Measurements from ENCODE around the gene ANKMY1.

The ANKMY1 gene

DNA sequence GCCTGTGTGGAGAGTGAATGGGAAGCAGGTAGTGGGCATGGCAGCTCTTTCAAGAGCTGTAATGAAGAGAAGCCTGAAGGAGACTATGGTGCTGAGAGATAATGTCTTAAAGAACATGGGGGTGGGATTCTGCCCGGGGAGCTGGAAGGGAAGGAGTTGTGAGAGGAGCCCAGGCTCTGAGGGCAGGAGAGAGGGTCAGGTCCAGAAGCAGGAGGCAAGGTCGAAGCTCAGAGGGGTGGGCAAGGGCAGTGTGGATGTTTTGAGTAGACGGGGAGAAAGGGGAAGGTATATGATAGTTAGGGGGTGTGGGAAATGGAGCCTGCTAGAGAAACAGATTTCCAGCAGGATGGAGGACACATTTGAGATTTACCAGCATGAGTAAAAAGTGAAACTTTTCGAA, 30.9 kb upstream of the ANKMY1 start:
- Histone ChIP-seq H3K4me1 (ENCODE audit: insufficient read depth, insufficient read length) (peaks cover 18% of the 10 kb centered on the region), H3K9ac (ENCODE audit: insufficient read length, low read depth) (peak overlapping the region; percentile 58), H3K27me3 (ENCODE audit: insufficient read depth, insufficient read length) (peaks cover 3% of the 10 kb centered on the region), H3K4me3 (ENCODE audit: insufficient read length, low read depth) (no peak overlapping the region), H3K36me3 (ENCODE audit: insufficient read depth, insufficient read length, low read length) (peaks cover 57% of the 10 kb centered on the region), H3K9me3 (ENCODE audit: insufficient read depth, low read length) (no peaks in the 10 kb centered on the region)
- DNase-seq (ENCODE audit: low read depth, low spot score): no peak
- TF ChIP-seq ZNF274 (IDR thresholded peaks at IDR 0.05; ENCODE audit: low read depth, low read length): no peak
- no peak for TF ChIP-seq YY1 (IDR thresholded peaks at IDR 0.05; ENCODE audit: insufficient read depth, insufficient read length)
- TF ChIP-seq SUZ12 (IDR thresholded peaks at IDR 0.05; ENCODE audit: extremely low read depth, insufficient read depth, insufficient read length): no peak

DNA sequence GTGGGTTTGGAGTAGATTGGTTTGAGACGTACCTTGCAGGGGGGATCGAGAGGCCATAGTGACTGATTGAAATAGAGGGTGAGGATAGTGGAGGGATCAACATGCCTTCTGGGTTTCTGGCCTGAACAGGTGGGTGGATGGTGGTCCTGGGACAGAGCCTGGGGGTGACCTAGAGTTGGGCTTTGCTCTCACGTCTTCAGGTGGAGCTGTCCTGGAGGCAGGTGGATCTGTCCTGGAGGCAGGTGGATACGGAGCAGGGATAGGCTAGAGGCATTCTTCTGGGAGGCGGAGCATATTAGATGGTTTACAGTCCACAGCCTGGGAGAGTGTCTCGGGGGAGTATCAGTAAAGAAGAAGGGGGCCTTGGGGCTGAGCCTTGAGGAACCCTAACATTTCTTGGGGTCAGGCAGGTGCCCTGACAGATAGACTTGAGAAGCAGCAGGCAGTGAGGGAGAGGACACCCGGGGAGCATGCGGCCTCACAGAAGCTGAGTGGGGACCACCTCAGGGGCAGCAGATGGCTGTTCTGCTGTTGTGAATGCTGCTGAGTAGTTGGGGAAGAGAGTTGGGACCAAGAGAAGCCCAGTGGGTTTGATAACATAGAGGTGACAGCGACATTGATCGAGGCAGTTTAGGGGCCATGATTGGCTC, 30.3 kb upstream of the ANKMY1 start:
- H3K9ac ChIP-seq (ENCODE audit: insufficient read length, low read depth): peak overlapping the region; percentile 36
- no peaks in the 10 kb centered on the region for H3K9me3 ChIP-seq (ENCODE audit: insufficient read depth, low read length)
- H3K4me1 ChIP-seq (ENCODE audit: insufficient read depth, insufficient read length): peaks cover 18% of the 10 kb centered on the region
- peaks cover 55% of the 10 kb centered on the region for H3K36me3 ChIP-seq (ENCODE audit: insufficient read depth, insufficient read length, low read length)
- no peak for DNase-seq (ENCODE audit: low read depth, low spot score)
- no peak for TF ChIP-seq ZNF274 (IDR thresholded peaks at IDR 0.05; ENCODE audit: low read depth, low read length)
- no peak for TF ChIP-seq SUZ12 (IDR thresholded peaks at IDR 0.05; ENCODE audit: extremely low read depth, insufficient read depth, insufficient read length)
- TF ChIP-seq YY1 (IDR thresholded peaks at IDR 0.05; ENCODE audit: insufficient read depth, insufficient read length): no peak
- H3K4me3 ChIP-seq (ENCODE audit: insufficient read length, low read depth): peak overlapping the region; percentile 90
- peaks cover 3% of the 10 kb centered on the region for H3K27me3 ChIP-seq (ENCODE audit: insufficient read depth, insufficient read length)

DNA sequence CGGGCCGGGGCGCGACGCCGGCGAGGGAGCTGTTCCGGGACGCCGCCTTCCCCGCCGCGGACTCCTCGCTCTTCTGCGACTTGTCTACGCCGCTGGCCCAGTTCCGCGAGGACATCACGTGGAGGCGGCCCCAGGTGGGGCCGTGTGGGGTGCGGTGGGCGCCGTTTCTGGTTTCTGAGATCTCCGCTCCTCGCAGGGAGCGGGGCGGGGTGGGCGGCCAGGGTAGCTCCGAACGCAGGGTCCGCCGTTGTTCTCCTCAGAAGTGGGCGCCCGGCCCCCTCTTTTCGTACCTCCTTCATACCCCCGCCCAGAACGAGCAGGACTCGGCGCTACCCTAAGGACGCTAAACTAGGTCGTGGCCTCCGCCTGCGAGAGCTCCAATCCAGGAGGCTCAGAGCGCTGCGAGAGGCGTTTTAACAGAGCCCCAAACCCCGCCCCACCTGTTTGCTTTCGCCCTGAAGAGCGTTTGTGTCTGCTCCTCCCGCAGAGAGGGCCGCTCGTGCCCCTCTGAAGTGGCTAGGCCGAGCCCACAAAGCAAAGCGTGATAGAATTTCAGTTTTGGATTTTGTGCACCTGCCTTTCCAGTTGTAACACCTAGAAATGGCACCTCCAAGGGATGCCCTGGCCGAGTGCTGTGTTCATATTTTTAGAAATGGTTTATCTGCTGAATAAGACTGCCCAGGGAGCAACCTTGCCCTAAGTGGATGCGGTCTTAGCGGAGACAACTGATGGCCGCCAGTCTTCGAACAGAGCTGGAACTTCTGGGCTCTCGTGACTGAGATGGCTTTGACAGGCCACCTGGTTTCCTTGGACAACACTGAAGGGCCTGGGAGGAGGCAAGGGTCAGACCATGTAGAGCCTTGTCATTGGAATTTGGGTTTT, 29.4 kb upstream of the ANKMY1 start:
- Histone ChIP-seq H3K27me3 (ENCODE audit: insufficient read depth, insufficient read length) (peaks cover 3% of the 10 kb centered on the region), H3K36me3 (ENCODE audit: insufficient read depth, insufficient read length, low read length) (peaks cover 49% of the 10 kb centered on the region), H3K9me3 (ENCODE audit: insufficient read depth, low read length) (no peaks in the 10 kb centered on the region), H3K4me3 (ENCODE audit: insufficient read length, low read depth) (peak overlapping the region; percentile 90), H3K4me1 (ENCODE audit: insufficient read depth, insufficient read length) (peaks cover 21% of the 10 kb centered on the region), H3K9ac (ENCODE audit: insufficient read length, low read depth) (peak overlapping the region; percentile 83)
- no peak for DNase-seq (ENCODE audit: low read depth, low spot score)
- TF ChIP-seq YY1 (IDR thresholded peaks at IDR 0.05; ENCODE audit: insufficient read depth, insufficient read length) (no peak), SUZ12 (IDR thresholded peaks at IDR 0.05; ENCODE audit: extremely low read depth, insufficient read depth, insufficient read length) (no peak), ZNF274 (IDR thresholded peaks at IDR 0.05; ENCODE audit: low read depth, low read length) (no peak)

DNA sequence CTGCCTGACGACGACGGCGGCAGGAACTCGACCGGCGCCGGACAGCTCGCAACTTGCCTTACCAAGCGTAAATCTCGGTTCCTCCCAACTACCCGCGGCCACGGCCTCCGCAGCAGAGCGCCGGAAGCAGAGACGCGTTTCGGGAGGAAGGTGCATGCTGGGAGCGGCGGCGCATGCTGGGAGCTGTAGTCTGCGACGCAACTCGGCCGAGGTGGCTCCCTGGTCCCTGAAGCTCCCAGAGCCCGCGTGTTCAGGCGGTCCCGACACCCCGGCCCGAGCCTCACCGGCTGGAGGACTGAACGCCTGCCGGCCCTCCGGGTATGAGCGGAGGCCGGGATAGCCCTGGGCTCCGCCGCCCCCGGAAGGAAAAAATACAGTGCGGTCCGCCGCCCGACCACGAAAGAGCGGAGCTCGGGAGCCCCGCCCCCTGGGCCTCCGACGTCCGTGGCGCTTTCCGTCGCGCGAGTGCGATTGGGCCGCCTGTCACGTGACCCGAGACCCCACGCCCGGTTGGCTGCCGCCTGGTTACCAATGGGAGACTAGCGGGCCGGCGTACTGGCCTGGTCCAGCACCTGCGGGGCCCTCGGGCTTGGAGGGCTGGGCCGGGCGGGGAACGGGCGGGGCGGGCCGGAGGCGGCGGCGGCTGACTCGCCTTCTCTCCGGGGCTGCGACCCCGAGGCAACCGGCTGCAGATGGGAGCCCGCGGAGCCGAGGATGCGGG, 28.6 kb upstream of the ANKMY1 start, which contains the start of gene CAPN10:
CAPN10 (plus strand) TSS at position 537 of the 721 bp plus-strand sequence; CDS start at position 715, 178 bp downstream.
- TF ChIP-seq ZNF274 (IDR thresholded peaks at IDR 0.05; ENCODE audit: low read depth, low read length) (no peak), SUZ12 (IDR thresholded peaks at IDR 0.05; ENCODE audit: extremely low read depth, insufficient read depth, insufficient read length) (no peak), YY1 (IDR thresholded peaks at IDR 0.05; ENCODE audit: insufficient read depth, insufficient read length) (no peak)
- peak within 1 kb of the TSS; percentile 90 for H3K4me3 ChIP-seq (ENCODE audit: insufficient read length, low read depth)
- H3K4me1 ChIP-seq (ENCODE audit: insufficient read depth, insufficient read length): peaks cover 21% of the 10 kb centered on the region
- peaks cover 3% of the 10 kb centered on the region for H3K27me3 ChIP-seq (ENCODE audit: insufficient read depth, insufficient read length)
- H3K36me3 ChIP-seq (ENCODE audit: insufficient read depth, insufficient read length, low read length): peaks cover 41% of the 10 kb centered on the region
- no peaks in the 10 kb centered on the region for H3K9me3 ChIP-seq (ENCODE audit: insufficient read depth, low read length)
- peak; percentile 90 for DNase-seq (ENCODE audit: low read depth, low spot score)
- H3K9ac ChIP-seq (ENCODE audit: insufficient read length, low read depth): peak within 1 kb of the TSS; percentile 97

DNA sequence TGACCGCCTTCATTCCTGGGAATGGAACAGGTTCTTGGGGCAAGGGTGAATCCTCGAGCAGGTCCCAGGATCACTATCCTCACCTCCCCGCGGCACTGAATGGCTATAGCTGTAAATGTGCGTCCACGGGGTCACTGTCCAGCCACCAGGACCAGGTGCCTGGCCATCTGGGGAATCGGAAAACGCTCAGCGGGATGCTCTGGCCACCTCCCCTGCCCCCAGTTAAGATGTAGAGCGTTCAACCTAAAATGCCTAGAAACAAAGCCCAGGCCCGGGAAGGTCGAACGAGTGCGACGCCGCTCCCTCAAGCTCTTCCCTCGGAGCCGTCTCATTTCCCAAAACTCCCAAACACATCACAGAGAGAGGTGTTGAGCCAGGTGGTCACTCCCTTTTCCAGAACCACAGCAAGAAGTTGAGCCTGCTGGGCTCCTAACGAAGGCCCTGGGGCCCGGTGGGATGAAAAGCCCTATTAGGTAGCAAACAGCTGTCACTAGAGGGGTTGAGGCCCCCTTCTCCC, 28.0 kb upstream of the ANKMY1 start:
- DNase-seq (ENCODE audit: low read depth, low spot score): no peak
- peak overlapping the region; percentile 90 for H3K4me3 ChIP-seq (ENCODE audit: insufficient read length, low read depth)
- H3K27me3 ChIP-seq (ENCODE audit: insufficient read depth, insufficient read length): peaks cover 3% of the 10 kb centered on the region
- H3K36me3 ChIP-seq (ENCODE audit: insufficient read depth, insufficient read length, low read length): peaks cover 35% of the 10 kb centered on the region
- H3K9ac ChIP-seq (ENCODE audit: insufficient read length, low read depth): peak overlapping the region; percentile 97
- peaks cover 21% of the 10 kb centered on the region for H3K4me1 ChIP-seq (ENCODE audit: insufficient read depth, insufficient read length)
- no peaks in the 10 kb centered on the region for H3K9me3 ChIP-seq (ENCODE audit: insufficient read depth, low read length)
- TF ChIP-seq ZNF274 (IDR thresholded peaks at IDR 0.05; ENCODE audit: low read depth, low read length) (no peak), YY1 (IDR thresholded peaks at IDR 0.05; ENCODE audit: insufficient read depth, insufficient read length) (no peak), SUZ12 (IDR thresholded peaks at IDR 0.05; ENCODE audit: extremely low read depth, insufficient read depth, insufficient read length) (no peak)

DNA sequence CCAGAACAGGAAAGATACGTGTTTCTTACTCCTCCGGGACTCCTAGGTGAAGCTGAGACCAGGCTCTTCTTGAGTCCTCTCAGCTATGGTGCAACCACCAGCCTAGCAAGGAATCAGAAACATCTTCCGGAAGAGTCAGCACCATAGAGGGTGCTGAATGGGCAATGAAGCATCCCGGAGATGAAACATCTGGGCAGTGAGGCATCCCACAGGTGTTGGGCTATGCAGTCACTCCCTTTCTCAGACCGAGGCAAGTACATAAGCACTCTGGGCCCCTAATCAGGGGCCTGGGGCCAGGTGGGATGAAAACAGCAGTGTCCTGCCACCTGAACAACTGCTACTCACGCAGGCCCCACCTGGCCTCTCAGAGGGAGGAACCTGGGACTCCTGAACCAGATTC, 27.3 kb upstream of the ANKMY1 start:
- peak overlapping the region; percentile 90 for H3K4me3 ChIP-seq (ENCODE audit: insufficient read length, low read depth)
- TF ChIP-seq ZNF274 (IDR thresholded peaks at IDR 0.05; ENCODE audit: low read depth, low read length) (no peak), YY1 (IDR thresholded peaks at IDR 0.05; ENCODE audit: insufficient read depth, insufficient read length) (no peak), SUZ12 (IDR thresholded peaks at IDR 0.05; ENCODE audit: extremely low read depth, insufficient read depth, insufficient read length) (no peak)
- no peaks in the 10 kb centered on the region for H3K9me3 ChIP-seq (ENCODE audit: insufficient read depth, low read length)
- peaks cover 3% of the 10 kb centered on the region for H3K27me3 ChIP-seq (ENCODE audit: insufficient read depth, insufficient read length)
- peaks cover 26% of the 10 kb centered on the region for H3K4me1 ChIP-seq (ENCODE audit: insufficient read depth, insufficient read length)
- no peak for DNase-seq (ENCODE audit: low read depth, low spot score)
- H3K9ac ChIP-seq (ENCODE audit: insufficient read length, low read depth): peak overlapping the region; percentile 97
- peaks cover 29% of the 10 kb centered on the region for H3K36me3 ChIP-seq (ENCODE audit: insufficient read depth, insufficient read length, low read length)

Measured in NT2/D1 (cell line).